ENCODE results near the gene FBXO24. TPM values are rescaled to one million over a fixed set of nuclear protein-coding genes. Genes with fewer than 3 reads are reported as not detected.

Gene FBXO24
- total and polyA plus RNA-seq, 8 donors, result 0.31 to 2.0 (median 0.81) TPM

DNA sequence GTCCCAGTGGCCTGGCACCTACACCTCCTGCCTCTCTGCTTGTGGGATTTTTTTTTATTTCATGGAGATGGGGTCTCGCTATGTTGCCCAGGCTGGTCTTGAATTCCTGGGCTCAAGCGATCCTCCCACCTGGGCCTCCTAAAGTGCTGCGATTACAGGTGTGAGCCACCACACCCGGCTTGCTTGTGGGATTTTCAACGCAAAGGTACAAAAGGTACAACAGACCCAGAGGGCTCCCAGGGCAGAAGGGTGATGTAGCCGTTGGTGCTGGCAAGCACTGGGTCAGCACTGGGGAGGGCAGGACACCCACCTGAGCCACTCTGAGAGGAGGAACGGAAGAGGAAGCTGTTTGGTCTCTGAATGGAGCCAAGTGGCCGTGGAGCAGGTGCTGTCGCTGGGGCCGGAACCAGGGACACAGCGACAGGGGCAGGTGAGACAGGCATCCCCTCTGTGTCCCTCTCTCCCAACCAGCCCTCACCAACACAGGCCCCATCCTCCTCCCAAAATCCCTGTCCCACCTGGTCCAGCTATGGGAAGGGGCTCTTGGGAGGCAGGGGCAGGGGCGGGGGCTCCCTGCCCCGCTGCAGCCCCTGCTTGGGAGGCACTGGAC is 9.6 kb upstream of the FBXO24 start:
- peaks cover 0 to 3% (median 0%) of the 10 kb centered on the region in 3 donors for H3K4me1 ChIP-seq
- H3K27ac ChIP-seq, result no peak overlapping the region
- H3K36me3 ChIP-seq, result peaks cover 7 to 61% (median 30%) of the 10 kb centered on the region in 3 donors
- FAIRE-seq (no peak), DNase-seq (no peak), ATAC-seq (no peak)
- 94 to 95% methylated on average over 13 of the region's 13 CpGs for WGBS, 2 donors
- no peak overlapping the region for H3K4me3 ChIP-seq
- H3K9me3 ChIP-seq, result no peaks in the 10 kb centered on the region
- intact Hi-C loops (cut with DNase I), result no loop called here
- H3K27me3 ChIP-seq, result no peaks in the 10 kb centered on the region
- TF ChIP-seq, protein P1, sequence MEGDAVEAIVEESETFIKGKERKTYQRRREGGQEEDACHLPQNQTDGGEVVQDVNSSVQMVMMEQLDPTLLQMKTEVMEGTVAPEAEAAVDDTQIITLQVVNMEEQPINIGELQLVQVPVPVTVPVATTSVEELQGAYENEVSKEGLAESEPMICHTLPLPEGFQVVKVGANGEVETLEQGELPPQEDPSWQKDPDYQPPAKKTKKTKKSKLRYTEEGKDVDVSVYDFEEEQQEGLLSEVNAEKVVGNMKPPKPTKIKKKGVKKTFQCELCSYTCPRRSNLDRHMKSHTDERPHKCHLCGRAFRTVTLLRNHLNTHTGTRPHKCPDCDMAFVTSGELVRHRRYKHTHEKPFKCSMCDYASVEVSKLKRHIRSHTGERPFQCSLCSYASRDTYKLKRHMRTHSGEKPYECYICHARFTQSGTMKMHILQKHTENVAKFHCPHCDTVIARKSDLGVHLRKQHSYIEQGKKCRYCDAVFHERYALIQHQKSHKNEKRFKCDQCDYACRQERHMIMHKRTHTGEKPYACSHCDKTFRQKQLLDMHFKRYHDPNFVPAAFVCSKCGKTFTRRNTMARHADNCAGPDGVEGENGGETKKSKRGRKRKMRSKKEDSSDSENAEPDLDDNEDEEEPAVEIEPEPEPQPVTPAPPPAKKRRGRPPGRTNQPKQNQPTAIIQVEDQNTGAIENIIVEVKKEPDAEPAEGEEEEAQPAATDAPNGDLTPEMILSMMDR (IDR thresholded peaks at IDR 0.05), result no peak

DNA sequence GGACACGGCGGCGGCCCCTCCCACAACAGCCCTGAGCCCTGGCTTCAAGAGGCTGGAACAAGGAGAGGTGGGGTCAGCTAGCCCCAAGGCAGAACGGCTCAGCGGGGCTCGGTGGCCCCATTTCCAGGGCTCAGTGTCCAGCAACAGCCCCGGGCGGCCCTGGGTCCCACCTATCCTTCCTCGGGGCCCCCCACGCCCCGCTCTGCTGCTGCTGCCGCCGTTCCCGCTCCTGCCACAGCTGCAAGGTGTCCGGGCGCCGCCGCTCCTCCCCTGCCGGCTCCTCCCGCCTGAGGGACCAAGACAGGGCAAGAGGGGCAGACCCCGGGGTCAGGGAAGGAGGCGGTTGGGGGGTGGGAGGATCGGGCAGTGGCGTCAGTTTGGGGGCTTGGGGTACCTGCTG is 9.0 kb upstream of the FBXO24 start:
- TF ChIP-seq, protein P1 (IDR thresholded peaks at IDR 0.05), result no peak
- Histone ChIP-seq H3K4me3 (no peak overlapping the region), H3K27me3 (no peaks in the 10 kb centered on the region), H3K4me1 (peaks cover 0 to 9% (median 4%) of the 10 kb centered on the region in 3 donors), H3K36me3 (peaks cover 7 to 66% (median 36%) of the 10 kb centered on the region in 3 donors), H3K27ac (no peak overlapping the region), H3K9me3 (no peaks in the 10 kb centered on the region)
- DNase-seq (peak in 3 of 6 donors; percentile 15 to 79 (median 51)), ATAC-seq (no peak), FAIRE-seq (no peak)
- WGBS, 2 donors, result 94% methylated on average over 20 to 24 of the region's 24 CpGs
- intact Hi-C loops (cut with DNase I), result no loop called here

DNA sequence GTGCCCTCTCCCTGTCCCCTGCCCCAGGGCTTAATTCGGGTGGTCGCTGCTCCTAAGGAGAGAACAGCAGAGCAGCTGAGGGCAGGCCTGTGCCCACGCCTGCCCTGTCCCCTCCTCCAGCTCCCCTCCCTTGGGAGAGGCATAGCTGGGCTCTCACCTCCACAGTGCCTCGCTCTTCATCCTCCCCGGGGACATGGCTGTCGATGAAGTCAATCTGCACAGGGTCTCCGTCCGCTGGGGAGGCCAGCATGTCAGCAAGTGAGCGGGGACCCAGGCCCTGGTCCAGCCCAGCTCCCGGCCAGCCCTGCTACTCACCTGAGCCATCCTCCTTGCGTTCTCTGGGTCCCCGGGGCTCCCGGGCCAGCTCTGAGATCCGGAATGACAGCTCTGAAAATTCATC is 8.6 kb upstream of the FBXO24 start:
- 91 to 98% methylated on average over 14 of the region's 14 CpGs for WGBS, 2 donors
- H3K27me3 ChIP-seq, result no peaks in the 10 kb centered on the region
- DNase-seq (peak in 1 of 6 donors; percentile 73), FAIRE-seq (no peak), ATAC-seq (no peak)
- TF ChIP-seq, protein P1 (IDR thresholded peaks at IDR 0.05), result no peak
- H3K4me1 ChIP-seq, result peaks cover under 1 to 13% (median 8%) of the 10 kb centered on the region in 3 donors
- peaks cover 7 to 66% (median 36%) of the 10 kb centered on the region in 3 donors for H3K36me3 ChIP-seq
- no peak overlapping the region for H3K27ac ChIP-seq
- intact Hi-C loops (cut with DNase I), result no loop called here
- no peaks in the 10 kb centered on the region for H3K9me3 ChIP-seq
- no peak overlapping the region for H3K4me3 ChIP-seq

DNA sequence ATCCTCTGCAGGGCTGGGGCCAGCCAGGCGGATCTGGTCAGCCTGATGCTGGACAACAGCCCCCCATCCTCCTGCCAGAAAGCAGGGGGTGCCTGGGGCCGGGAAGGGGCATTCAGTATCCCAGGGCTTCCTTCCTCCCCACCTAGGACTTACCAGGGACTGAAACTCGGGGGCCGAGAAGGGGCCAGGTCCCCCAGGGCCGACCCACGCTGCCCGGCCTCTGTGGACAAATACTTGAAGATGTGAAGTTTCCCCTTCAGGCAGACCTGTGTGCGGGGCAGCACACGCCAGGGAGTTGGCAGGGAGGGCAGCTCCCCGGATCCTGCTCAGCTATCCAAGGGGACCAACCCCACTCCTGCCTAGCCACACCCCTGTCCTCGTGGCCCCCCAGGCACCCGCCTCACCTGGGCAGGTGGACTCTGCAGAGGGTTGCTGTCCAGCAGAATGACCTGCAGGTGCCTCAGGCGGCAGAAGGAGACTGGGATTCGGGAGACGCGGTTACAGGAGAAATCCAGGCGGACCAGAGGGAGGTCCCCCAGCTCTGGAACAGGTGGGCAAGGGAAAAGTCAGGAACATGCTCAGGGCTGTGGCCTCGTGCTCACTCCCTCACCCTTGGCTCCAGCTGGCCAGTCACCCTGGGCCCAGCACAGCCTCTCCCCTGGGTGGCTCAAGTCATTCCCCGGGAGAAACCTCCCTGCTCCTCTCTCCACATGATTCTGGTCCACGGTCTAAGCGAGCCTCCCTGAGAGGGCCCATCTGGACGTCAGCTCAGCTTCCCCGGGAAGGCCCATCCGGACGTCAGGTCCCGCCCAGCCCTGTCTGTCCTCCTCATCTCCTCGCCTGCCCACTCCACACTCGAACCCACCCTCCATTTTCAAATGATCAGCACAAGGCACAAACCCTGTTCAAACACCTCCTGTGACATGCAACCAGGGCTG is 7.6 kb upstream of the FBXO24 start:
- DNase-seq (peak in 3 of 6 donors; percentile 12 to 69 (median 15)), FAIRE-seq (no peak), ATAC-seq (no peak)
- Histone ChIP-seq H3K4me3 (no peak overlapping the region), H3K9me3 (no peaks in the 10 kb centered on the region), H3K27ac (no peak overlapping the region), H3K4me1 (peaks cover 8 to 23% (median 18%) of the 10 kb centered on the region in 3 donors), H3K27me3 (no peaks in the 10 kb centered on the region), H3K36me3 (peaks cover 7 to 66% (median 36%) of the 10 kb centered on the region in 3 donors)
- TF ChIP-seq, protein P1 (IDR thresholded peaks at IDR 0.05), result no peak
- 89 to 93% methylated on average over 27 to 28 of the region's 28 CpGs for WGBS, 2 donors
- intact Hi-C loops (cut with DNase I), result no loop called here

Measured in pancreas (tissue), 10 donors.